ENCODE results near the gene S100B. TPM values are rescaled to one million over a fixed set of nuclear protein-coding genes. Genes with fewer than 3 reads are reported as not detected.

S100B gene
- total and polyA plus RNA-seq, 3 experiments from 2014 or later, result 0.91 to 24.1 (median 1.4) TPM

GRCh38 chr21:46600305-46600704, 4.6 kb downstream of the S100B start:
- ChIA-PET POLR2A (no interaction called here), CTCF (no interaction called here)
- no peaks in the 10 kb centered on the region for H3K27me3 ChIP-seq (ENCODE audit: insufficient read depth, low read length, poor library complexity, severe bottlenecking)
- Mint-ChIP-seq H3K27me3 (no peaks in the 10 kb centered on the region), H3K36me3 (no peaks in the 10 kb centered on the region), H3K4me3 (no peak overlapping the region), H3K4me1 (peaks cover 14 to 28% (median 20%) of the 10 kb centered on the region in 3 donors), H3K9me3 (peaks cover 0 to 3% (median 0%) of the 10 kb centered on the region in 5 donors), H3K27ac (peak overlapping the region in 6 of 8 donors; percentile 11 to 75 (median 52))
- H3K9me3 ChIP-seq (ENCODE audit: low read length), result no peaks in the 10 kb centered on the region
- no peak overlapping the region for H3K4me3 ChIP-seq (ENCODE audit: low read length)
- H3K27ac ChIP-seq (ENCODE audit: low read depth, low read length), result no peak overlapping the region
- H3K36me3 ChIP-seq (ENCODE audit: insufficient read depth, low read length), result no peaks in the 10 kb centered on the region
- DNase-seq, result no peak
- peaks cover 24% of the 10 kb centered on the region for H3K4me1 ChIP-seq (ENCODE audit: insufficient read depth, low read length)

DNA sequence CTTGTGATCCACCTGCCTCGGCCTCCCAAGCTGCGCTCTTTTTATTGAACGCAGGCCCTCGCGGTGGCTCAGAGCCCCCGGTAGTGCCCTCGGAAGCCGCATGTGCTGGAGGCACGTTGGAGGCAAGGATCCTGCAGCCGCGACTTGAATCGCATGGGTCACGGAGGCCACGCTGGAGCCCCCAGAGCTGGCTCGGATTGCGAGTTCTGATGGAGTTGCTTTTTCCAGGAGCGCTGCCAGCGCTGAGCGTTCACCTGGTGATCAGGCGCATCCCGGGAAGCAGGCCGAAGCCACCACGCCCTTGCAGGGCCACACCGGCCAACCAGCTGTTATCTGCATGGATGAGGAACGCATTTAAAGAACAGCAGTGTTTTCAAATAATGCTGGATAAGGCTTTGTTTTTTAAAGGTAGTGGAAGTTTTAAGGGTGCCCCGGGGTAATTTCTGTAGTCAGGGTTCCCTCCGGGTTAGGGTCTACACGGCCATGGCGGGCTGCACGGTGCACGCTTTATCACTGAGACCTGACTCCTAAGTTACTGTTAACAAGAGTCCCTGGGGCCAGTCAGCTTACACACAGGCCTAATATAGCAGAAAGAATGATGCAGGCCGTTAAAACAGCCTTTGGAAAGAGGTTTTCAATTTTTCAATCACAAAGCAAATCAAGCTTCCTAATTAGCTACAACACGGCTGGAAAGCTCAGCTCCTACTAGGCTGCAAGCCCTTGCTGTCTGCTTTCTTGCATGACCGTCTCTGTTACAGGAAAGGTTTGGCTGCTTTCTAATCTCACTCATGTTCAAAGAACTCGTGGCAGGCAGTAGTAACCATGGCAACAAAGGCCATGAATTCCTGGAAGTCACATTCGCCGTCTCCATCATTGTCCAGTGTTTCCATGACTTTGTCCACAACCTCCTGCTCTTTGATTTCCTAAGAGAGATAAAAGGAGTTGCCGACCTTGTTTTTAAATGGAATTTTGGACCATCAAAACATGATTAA, 6.0 kb downstream of the S100B start:
- no peak overlapping the region for H3K4me3 Mint-ChIP-seq
- H3K27ac Mint-ChIP-seq, result peak overlapping the region in 1 of 8 donors; percentile 55
- peaks cover 0 to 6% (median 0%) of the 10 kb centered on the region in 5 donors for H3K9me3 Mint-ChIP-seq
- POLR2A ChIA-PET, result no interaction called here
- Histone ChIP-seq H3K36me3 (ENCODE audit: insufficient read depth, low read length) (no peaks in the 10 kb centered on the region), H3K4me3 (ENCODE audit: low read length) (no peak overlapping the region), H3K27ac (ENCODE audit: low read depth, low read length) (no peak overlapping the region), H3K4me1 (ENCODE audit: insufficient read depth, low read length) (peaks cover 13% of the 10 kb centered on the region), H3K9me3 (ENCODE audit: low read length) (peaks cover 3% of the 10 kb centered on the region), H3K27me3 (ENCODE audit: insufficient read depth, low read length, poor library complexity, severe bottlenecking) (no peaks in the 10 kb centered on the region)
- peaks cover 3 to 17% (median 8%) of the 10 kb centered on the region in 3 donors for H3K4me1 Mint-ChIP-seq
- H3K36me3 Mint-ChIP-seq, result peaks cover 0 to 4% (median 0%) of the 10 kb centered on the region in 3 donors
- CTCF ChIA-PET, result no interaction called here
- no peaks in the 10 kb centered on the region for H3K27me3 Mint-ChIP-seq
- no peak for DNase-seq

- ChIA-PET POLR2A (interaction anchor here (0.7 kb wide), 1 partner anchor 23 kb away, joined by 5 read pairs; no protein-coding TSS in a partner anchor), CTCF (no interaction called here)
- Histone ChIP-seq H3K36me3 (ENCODE audit: insufficient read depth, low read length) (no peaks in the 10 kb centered on the region), H3K4me3 (ENCODE audit: low read length) (no peak overlapping the region), H3K27me3 (ENCODE audit: insufficient read depth, low read length, poor library complexity, severe bottlenecking) (no peaks in the 10 kb centered on the region), H3K27ac (ENCODE audit: low read depth, low read length) (no peak overlapping the region), H3K4me1 (ENCODE audit: insufficient read depth, low read length) (peaks cover 13% of the 10 kb centered on the region), H3K9me3 (ENCODE audit: low read length) (peaks cover 3% of the 10 kb centered on the region)
- Mint-ChIP-seq H3K27ac (peak overlapping the region in 1 of 8 donors; percentile 54), H3K36me3 (peaks cover 0 to 9% (median 0%) of the 10 kb centered on the region in 3 donors), H3K4me1 (peaks cover 3 to 17% (median 8%) of the 10 kb centered on the region in 3 donors), H3K4me3 (no peak overlapping the region), H3K27me3 (no peaks in the 10 kb centered on the region), H3K9me3 (peaks cover 0 to 10% (median 4%) of the 10 kb centered on the region in 5 donors)
- DNase-seq, result no peak
These were observed 7.0 kb downstream of the S100B start for GRCh38 chr21:46597896-46598343.

- H3K9me3 Mint-ChIP-seq, result peaks cover 0 to 15% (median 12%) of the 10 kb centered on the region in 5 donors
- Histone ChIP-seq H3K4me1 (ENCODE audit: insufficient read depth, low read length) (peaks cover 13% of the 10 kb centered on the region), H3K27me3 (ENCODE audit: insufficient read depth, low read length, poor library complexity, severe bottlenecking) (no peaks in the 10 kb centered on the region), H3K36me3 (ENCODE audit: insufficient read depth, low read length) (no peaks in the 10 kb centered on the region), H3K4me3 (ENCODE audit: low read length) (no peak overlapping the region), H3K9me3 (ENCODE audit: low read length) (peaks cover 3% of the 10 kb centered on the region), H3K27ac (ENCODE audit: low read depth, low read length) (no peak overlapping the region)
- no peak for DNase-seq
- peaks cover 0 to 12% (median 7%) of the 10 kb centered on the region in 3 donors for H3K4me1 Mint-ChIP-seq
- peaks cover 0 to 12% (median 0%) of the 10 kb centered on the region in 3 donors for H3K36me3 Mint-ChIP-seq
- ChIA-PET CTCF (no interaction called here), POLR2A (no interaction called here)
- no peak overlapping the region for H3K4me3 Mint-ChIP-seq
- peak overlapping the region in 1 of 8 donors; percentile 60 for H3K27ac Mint-ChIP-seq
- no peaks in the 10 kb centered on the region for H3K27me3 Mint-ChIP-seq
These were observed 7.9 kb downstream of the S100B start for GRCh38 chr21:46597031-46597430.

- Mint-ChIP-seq H3K36me3 (peaks cover 0 to 14% (median 0%) of the 10 kb centered on the region in 3 donors), H3K4me3 (no peak overlapping the region), H3K4me1 (peaks cover 0 to 12% (median 4%) of the 10 kb centered on the region in 3 donors), H3K27ac (no peak overlapping the region), H3K9me3 (peaks cover 0 to 22% (median 19%) of the 10 kb centered on the region in 5 donors), H3K27me3 (no peaks in the 10 kb centered on the region)
- no peak overlapping the region for H3K4me3 ChIP-seq (ENCODE audit: low read length)
- POLR2A ChIA-PET, result no interaction called here
- CTCF ChIA-PET, result no interaction called here
- H3K27me3 ChIP-seq (ENCODE audit: insufficient read depth, low read length, poor library complexity, severe bottlenecking), result no peaks in the 10 kb centered on the region
- H3K9me3 ChIP-seq (ENCODE audit: low read length), result peaks cover 3% of the 10 kb centered on the region
- no peak overlapping the region for H3K27ac ChIP-seq (ENCODE audit: low read depth, low read length)
- H3K36me3 ChIP-seq (ENCODE audit: insufficient read depth, low read length), result no peaks in the 10 kb centered on the region
- DNase-seq, result no peak
- peaks cover 13% of the 10 kb centered on the region for H3K4me1 ChIP-seq (ENCODE audit: insufficient read depth, low read length)
These were observed 8.7 kb downstream of the S100B start for GRCh38 chr21:46596201-46596600.

DNA sequence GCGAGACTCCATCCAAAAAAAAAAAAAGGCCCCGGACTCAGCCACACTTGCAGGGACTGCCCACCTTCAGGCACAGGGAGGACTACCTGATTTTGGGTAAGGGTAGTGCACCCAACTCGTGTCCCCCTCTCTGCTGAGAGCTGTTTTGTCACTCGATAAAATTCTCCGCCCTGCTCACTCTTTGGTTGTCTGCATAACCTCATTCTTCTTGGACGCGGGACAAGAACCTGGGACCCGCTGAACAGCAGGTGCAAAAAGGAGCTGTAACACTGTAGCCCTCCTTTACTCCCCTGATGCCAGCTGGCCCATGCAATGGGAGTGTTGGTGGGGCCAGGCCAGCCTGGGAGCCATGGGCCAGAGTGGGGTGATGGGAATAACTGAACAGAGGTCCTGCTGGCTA, 10.6 kb downstream of the S100B start:
- no peak overlapping the region for H3K27ac ChIP-seq (ENCODE audit: low read depth, low read length)
- H3K4me3 ChIP-seq (ENCODE audit: low read length), result no peak overlapping the region
- Mint-ChIP-seq H3K4me1 (peaks cover 1 to 2% (median 2%) of the 10 kb centered on the region in 3 donors), H3K9me3 (peaks cover 10 to 38% (median 35%) of the 10 kb centered on the region in 5 donors), H3K36me3 (peaks cover 0 to 32% (median 0%) of the 10 kb centered on the region in 3 donors), H3K27ac (no peak overlapping the region), H3K27me3 (no peaks in the 10 kb centered on the region), H3K4me3 (no peak overlapping the region)
- POLR2A ChIA-PET, result no interaction called here
- no peak for DNase-seq
- H3K27me3 ChIP-seq (ENCODE audit: insufficient read depth, low read length, poor library complexity, severe bottlenecking), result no peaks in the 10 kb centered on the region
- no peaks in the 10 kb centered on the region for H3K36me3 ChIP-seq (ENCODE audit: insufficient read depth, low read length)
- CTCF ChIA-PET, result no interaction called here
- H3K9me3 ChIP-seq (ENCODE audit: low read length), result peaks cover 3% of the 10 kb centered on the region
- peaks cover 10% of the 10 kb centered on the region for H3K4me1 ChIP-seq (ENCODE audit: insufficient read depth, low read length)

DNA sequence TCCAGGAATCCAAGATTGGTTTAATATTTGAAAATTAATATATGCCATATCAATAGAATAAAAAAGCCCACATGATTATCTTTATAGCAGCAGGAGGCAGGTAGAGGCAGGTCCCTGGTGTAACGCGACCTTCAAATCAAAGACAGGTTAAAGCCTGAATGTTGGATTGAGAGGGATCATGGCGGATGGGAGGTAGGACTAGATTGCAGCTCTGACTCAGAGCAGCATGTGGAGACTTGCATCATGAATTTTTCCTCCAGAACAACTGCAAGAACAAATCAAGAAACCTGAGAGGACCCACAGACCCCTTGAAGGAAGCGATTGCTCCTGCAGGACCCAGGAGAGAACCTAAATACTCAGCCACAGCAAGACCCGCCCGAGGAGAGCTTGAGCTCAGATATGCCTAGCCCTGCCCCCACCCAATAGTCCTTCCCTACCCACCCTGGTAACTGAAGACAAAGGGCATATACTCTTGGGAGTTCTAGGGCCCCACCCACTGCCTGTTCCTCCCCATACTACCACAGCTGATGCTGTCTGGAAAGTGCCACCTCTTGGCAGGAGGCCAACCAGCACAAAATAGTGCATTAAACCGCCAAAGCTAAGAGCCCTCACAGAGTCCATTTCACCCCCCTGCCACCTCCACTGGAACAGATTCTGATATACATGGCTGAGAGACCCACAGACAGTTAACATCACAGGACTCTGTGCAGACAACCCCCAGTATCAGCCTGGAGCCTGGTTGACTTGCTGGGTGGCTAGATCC, 19.5 kb downstream of the S100B start:
- Mint-ChIP-seq H3K4me3 (no peak overlapping the region), H3K9me3 (peaks cover 31 to 69% (median 48%) of the 10 kb centered on the region in 5 donors)
- CTCF ChIA-PET, result no interaction called here

More for the DNA sequence above, 19.5 kb downstream of the S100B start:
- no peak for DNase-seq
- peaks cover 10% of the 10 kb centered on the region for H3K4me1 ChIP-seq (ENCODE audit: insufficient read depth, low read length)
- POLR2A ChIA-PET, result no interaction called here
- no peak overlapping the region for H3K4me3 ChIP-seq (ENCODE audit: low read length)
- peaks cover 14 to 60% (median 19%) of the 10 kb centered on the region in 3 donors for H3K36me3 Mint-ChIP-seq
- peaks cover 19 to 22% (median 22%) of the 10 kb centered on the region in 3 donors for H3K4me1 Mint-ChIP-seq
- no peaks in the 10 kb centered on the region for H3K36me3 ChIP-seq (ENCODE audit: insufficient read depth, low read length)
- H3K9me3 ChIP-seq (ENCODE audit: low read length), result no peaks in the 10 kb centered on the region
- peak overlapping the region in 1 of 8 donors; percentile 24 for H3K27ac Mint-ChIP-seq
- H3K27me3 ChIP-seq (ENCODE audit: insufficient read depth, low read length, poor library complexity, severe bottlenecking), result no peaks in the 10 kb centered on the region
- H3K27me3 Mint-ChIP-seq, result peaks cover 0 to 3% of the 10 kb centered on the region in 2 donors
- no peak overlapping the region for H3K27ac ChIP-seq (ENCODE audit: low read depth, low read length)

All from CD8-positive, alpha-beta memory T cell (primary cell).